ENCODE results near the gene USPL1. TPM values are rescaled to one million over a fixed set of nuclear protein-coding genes. Genes with fewer than 3 reads are reported as not detected.
"Not testable (repeated sequence)": the region's sequence is repeated elsewhere in the genome, so short reads cannot be mapped to it uniquely, and the experiment has no call there.

Gene USPL1
- total RNA-seq, 3 donors from 2014 or later, result 12.9 to 13.7 (median 13.3) TPM

DNA sequence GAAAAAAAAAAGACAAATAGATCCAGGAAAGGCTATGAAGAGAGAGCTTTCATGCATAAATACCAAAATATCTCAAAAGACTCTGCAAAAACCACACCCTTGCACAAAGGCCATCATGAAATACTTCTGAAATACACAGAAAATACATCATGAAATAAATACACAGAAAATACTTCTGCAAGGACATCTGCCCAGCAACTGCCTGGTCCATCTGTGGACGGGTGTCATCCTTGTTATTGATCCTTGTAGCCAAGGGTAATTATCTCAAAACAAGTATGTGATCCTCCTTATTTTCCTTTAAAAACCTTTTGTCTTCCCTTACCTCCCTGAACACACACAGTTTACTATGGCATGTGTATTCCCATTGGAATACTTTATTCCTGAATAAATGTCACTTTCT lies 6.9 kb downstream of the USPL1 start:
- Mint-ChIP-seq H3K36me3 (ENCODE audit: insufficient read depth) (peaks cover 35% of the 10 kb centered on the region), H3K4me1 (ENCODE audit: low read depth) (peaks cover 42% of the 10 kb centered on the region), H3K27me3 (ENCODE audit: low read depth) (no peaks in the 10 kb centered on the region), H3K9me3 (no peaks in the 10 kb centered on the region), H3K4me3 (no peak overlapping the region)
- DNase-seq (no peak), ATAC-seq (no peak)

DNA sequence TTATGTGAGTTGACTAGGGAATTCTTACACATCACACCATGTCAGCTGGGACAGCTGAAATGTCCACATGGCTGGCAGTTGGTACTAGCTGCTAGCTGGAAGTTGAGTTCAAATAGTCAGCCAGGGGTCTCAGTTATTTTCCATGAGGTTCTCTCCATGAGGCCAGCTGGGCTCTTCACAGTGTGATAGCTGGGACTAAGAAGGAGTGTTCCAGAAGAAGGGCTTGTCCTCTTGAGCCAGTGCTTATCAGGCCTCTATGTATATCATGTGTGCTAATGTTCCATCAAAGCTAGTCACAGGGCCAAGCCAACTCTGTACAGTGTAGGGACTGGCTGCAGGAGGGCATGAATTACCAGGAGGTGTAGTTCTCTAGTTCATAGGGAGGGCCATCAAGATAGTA lies 11.8 kb downstream of the USPL1 start:
- Mint-ChIP-seq H3K4me1 (ENCODE audit: low read depth) (peaks cover 40% of the 10 kb centered on the region), H3K36me3 (ENCODE audit: insufficient read depth) (peaks cover 45% of the 10 kb centered on the region), H3K27me3 (ENCODE audit: low read depth) (no peaks in the 10 kb centered on the region), H3K4me3 (no peak overlapping the region), H3K9me3 (no peaks in the 10 kb centered on the region)
- DNase-seq, result no peak
- no peak for ATAC-seq

DNA sequence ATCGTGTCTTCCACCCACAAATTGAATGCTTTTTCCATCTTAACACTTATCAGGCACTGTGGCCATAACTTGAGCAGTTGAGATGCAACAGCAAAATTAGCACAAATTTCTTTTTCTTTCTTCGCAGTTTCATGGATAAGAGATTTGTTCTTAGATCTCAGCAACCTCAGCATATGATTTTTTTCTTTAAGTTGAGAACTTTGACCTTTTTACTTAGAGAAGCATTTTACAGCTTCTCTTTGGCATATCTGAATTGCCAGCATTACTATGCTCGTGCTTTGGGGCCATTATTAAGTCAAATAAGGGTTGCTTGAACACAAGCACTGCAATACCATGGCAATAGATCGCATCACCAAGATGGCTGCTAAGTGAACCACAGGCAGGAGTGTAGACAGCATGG lies 16.1 kb downstream of the USPL1 start:
- no peak for DNase-seq
- Mint-ChIP-seq H3K27me3 (ENCODE audit: low read depth) (no peaks in the 10 kb centered on the region), H3K9me3 (no peaks in the 10 kb centered on the region), H3K4me1 (ENCODE audit: low read depth) (peaks cover 53% of the 10 kb centered on the region), H3K4me3 (no peak overlapping the region), H3K36me3 (ENCODE audit: insufficient read depth) (peaks cover 54% of the 10 kb centered on the region)
- ATAC-seq, result no peak

DNA sequence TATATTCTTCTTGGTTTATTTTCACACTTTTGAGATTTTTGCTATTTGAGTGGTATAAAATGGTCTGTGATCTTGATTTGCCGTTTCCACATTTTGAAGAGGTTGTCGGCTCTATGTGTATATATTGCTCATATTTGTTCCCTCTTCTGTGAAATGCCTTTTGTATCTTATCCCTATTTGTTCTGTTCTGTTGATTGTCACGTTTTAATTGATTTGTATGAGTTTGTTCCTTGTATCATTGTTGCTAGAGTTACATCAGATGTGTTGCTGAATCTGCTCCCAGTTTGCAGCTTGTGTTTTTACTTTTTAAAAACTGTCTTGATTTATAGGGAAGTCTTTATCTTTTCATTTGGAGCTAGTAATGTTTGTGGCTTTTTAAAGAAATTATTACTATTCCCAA lies 17.1 kb downstream of the USPL1 start:
- H3K36me3 Mint-ChIP-seq (ENCODE audit: insufficient read depth), result peaks cover 52% of the 10 kb centered on the region
- H3K9me3 Mint-ChIP-seq, result no peaks in the 10 kb centered on the region
- H3K4me3 Mint-ChIP-seq, result no peak overlapping the region
- DNase-seq, result no peak
- H3K4me1 Mint-ChIP-seq (ENCODE audit: low read depth), result peaks cover 46% of the 10 kb centered on the region
- no peak for ATAC-seq
- H3K27me3 Mint-ChIP-seq (ENCODE audit: low read depth), result no peaks in the 10 kb centered on the region

DNA sequence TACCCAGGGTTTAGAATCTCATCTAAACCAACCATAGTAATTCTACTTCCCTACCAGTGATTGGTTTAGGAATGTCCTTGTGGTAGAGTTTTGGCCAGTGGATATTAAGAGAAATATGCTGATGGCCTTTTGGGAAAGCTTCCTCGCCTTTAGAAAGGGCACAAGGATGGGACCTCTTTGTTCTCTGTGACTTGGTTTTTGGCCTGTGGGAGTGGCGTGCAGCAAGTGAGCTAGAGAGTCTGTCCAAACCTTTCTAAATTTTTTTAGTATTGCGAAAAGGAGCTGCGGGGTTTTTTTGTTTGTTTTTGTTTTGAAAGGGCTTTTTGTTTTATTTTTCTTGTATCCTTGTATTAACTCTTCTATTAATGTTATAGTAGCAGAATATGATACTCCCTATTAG lies 20.6 kb downstream of the USPL1 start:
- Mint-ChIP-seq H3K4me1 (ENCODE audit: low read depth) (peaks cover 41% of the 10 kb centered on the region), H3K36me3 (ENCODE audit: insufficient read depth) (peaks cover 57% of the 10 kb centered on the region), H3K9me3 (no peaks in the 10 kb centered on the region), H3K27me3 (ENCODE audit: low read depth) (no peaks in the 10 kb centered on the region), H3K4me3 (no peak overlapping the region)
- ATAC-seq (no peak), DNase-seq (no peak)

DNA sequence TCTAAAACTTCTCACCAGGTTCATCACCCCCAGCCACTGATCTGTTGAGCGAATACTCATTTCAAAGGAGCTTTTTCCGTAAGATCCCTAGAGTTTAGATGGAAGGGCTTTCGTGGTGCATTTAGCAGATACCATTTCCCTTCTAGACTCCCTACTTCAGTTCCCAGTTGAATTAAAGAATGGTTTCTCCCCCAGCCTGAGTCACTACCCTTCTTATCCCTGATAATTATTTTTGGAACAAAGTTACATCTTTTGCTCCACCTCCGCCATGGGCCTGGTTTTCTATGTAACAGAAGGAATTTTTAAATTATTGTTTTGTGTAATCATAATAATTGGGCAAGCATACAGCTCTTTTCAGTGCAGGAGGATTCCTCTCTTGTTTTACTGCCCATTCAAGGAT lies 22.0 kb downstream of the USPL1 start:
- Mint-ChIP-seq H3K9me3 (no peaks in the 10 kb centered on the region), H3K36me3 (ENCODE audit: insufficient read depth) (peaks cover 46% of the 10 kb centered on the region)
- ATAC-seq, result no peak

DNA sequence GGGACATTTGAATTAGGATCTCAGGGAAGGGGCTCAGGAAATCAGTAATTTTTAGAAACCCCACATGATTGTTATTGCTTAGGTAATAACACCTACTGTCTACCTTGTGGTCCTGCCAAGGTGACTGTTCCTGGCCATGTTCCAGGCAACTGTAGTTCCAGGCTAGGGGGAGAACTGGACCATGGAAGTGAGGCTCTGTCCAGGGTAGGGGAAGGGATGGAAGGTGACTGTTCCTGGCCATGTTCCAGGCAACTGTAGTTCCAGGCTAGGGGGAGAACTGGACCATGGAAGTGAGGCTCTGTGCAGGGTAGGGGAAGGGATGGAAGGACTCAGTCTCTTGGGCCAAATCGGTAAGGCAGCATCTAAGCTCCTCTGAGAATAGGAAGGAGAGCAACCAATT lies 23.5 kb downstream of the USPL1 start:
- DNase-seq; ATAC-seq; H3K27me3 Mint-ChIP-seq (ENCODE audit: low read depth); H3K4me3 Mint-ChIP-seq; H3K9me3 Mint-ChIP-seq: not testable (repeated sequence)
- peaks cover 38% of the 10 kb centered on the region for H3K36me3 Mint-ChIP-seq (ENCODE audit: insufficient read depth)
- H3K4me1 Mint-ChIP-seq (ENCODE audit: low read depth), result peaks cover 23% of the 10 kb centered on the region

More for the DNA sequence above, 22.0 kb downstream of the USPL1 start:
- Mint-ChIP-seq H3K27me3 (ENCODE audit: low read depth) (no peaks in the 10 kb centered on the region), H3K4me1 (ENCODE audit: low read depth) (peaks cover 36% of the 10 kb centered on the region), H3K4me3 (no peak overlapping the region)
- DNase-seq, result no peak

DNA sequence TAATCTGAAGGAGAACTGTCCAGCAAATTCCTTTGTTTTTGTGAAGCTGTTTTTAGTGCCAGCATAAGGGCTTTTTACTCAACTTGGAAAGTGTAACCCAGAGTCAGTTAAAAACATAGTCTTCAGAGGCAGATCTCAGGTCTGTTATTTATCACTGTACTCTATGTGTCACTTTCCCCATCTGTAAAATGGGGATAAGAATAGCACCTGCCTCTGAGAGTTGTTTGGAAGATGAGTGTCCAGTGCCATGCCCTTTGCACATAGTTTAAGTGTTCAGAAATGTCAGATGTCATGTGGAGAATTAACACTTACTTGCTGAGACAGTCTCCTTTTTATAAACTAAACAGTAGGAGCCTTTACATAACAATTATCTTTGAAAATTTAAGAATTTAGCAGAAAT lies 27.9 kb downstream of the USPL1 start:
- DNase-seq (no peak), ATAC-seq (no peak)
- peaks cover 48% of the 10 kb centered on the region for H3K36me3 Mint-ChIP-seq (ENCODE audit: insufficient read depth)
- H3K9me3 Mint-ChIP-seq, result no peaks in the 10 kb centered on the region
- no peaks in the 10 kb centered on the region for H3K27me3 Mint-ChIP-seq (ENCODE audit: low read depth)
- no peak overlapping the region for H3K4me3 Mint-ChIP-seq
- H3K4me1 Mint-ChIP-seq (ENCODE audit: low read depth), result peaks cover 15% of the 10 kb centered on the region

DNA sequence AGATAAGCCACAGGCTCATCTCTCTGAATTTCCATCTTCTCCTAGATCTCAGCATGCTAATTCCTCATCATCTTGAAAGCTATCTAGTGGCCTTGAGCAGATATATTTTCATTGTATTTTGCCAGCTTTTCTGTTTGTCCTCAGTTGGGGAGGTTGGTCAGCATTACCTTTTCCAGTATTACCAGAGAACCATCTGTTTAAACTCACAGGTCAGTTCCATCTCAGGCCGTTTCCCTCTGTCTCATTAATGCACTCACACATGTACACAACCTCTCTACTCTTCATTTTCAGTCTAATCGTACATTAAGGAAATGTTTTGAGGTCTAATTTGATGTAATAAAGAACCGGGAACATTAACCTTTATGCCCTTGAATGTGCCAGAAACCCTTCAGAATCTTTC lies 29.7 kb downstream of the USPL1 start:
- Mint-ChIP-seq H3K4me3 (no peak overlapping the region), H3K9me3 (no peaks in the 10 kb centered on the region), H3K4me1 (ENCODE audit: low read depth) (peaks cover 19% of the 10 kb centered on the region), H3K27me3 (ENCODE audit: low read depth) (no peaks in the 10 kb centered on the region), H3K36me3 (ENCODE audit: insufficient read depth) (peaks cover 40% of the 10 kb centered on the region)
- DNase-seq (no peak), ATAC-seq (no peak)

DNA sequence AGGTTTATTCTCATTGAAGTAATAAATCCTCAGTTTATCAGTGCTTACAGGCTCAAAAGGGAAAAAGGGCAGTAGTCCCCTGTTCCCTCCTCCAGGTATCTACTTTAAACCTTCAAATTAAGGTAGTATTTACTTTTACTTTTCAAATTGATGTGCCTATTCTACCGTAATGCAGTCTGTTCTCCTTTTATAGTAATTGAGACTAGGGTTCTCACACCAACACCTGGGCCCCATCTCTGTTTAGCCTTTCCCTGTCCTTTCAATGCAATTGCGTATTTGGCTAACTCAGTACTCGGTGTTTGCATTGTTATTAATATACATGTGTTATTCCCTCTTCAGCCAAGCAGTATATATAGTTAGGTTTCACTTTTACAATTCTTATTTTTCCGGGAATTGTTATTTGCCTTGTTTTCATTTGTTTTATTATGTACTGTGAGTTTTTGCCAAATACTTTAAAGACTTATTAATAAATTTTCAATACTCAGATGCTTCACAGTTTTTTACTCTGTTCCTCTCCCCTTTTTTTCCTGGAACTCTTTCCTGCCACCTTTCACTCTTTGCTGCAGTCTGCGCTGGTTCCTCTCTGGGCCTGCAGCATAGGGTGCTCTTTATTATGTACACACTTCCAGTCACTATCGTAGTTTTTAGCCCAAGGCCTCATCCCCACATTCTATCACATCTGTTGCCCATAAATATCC lies 30.3 kb downstream of the USPL1 start:
- H3K27me3 Mint-ChIP-seq (ENCODE audit: low read depth), result no peaks in the 10 kb centered on the region
- H3K9me3 Mint-ChIP-seq, result no peaks in the 10 kb centered on the region
- no peak for DNase-seq
- H3K36me3 Mint-ChIP-seq (ENCODE audit: insufficient read depth), result peaks cover 41% of the 10 kb centered on the region
- H3K4me3 Mint-ChIP-seq, result no peak overlapping the region
- no peak for ATAC-seq
- peaks cover 23% of the 10 kb centered on the region for H3K4me1 Mint-ChIP-seq (ENCODE audit: low read depth)

DNA sequence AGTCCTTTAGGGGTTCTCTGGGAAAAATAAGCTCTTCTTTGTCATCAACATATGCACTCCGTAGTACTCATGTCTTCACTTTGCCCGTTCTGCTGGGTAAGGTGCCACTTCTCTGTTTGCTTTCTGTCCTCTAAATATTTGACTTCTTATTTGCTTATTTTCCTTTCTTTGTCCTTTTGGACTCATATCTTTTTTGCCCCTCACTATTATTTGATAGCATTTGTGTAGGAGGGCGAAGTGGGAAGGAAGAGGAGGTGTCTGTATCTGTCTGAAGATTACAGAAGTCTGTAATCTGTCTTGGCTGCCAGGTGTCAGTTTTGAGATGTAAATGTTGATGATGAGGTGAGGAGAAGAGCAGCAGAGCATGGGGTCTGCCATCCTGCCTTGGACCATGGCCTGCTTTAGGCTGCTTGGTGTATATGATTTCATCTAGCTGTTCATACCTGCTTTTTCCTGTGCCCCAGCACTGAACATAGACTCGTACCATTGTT lies 30.8 kb downstream of the USPL1 start:
- DNase-seq (no peak), ATAC-seq (no peak)
- Mint-ChIP-seq H3K36me3 (ENCODE audit: insufficient read depth) (peaks cover 41% of the 10 kb centered on the region), H3K4me1 (ENCODE audit: low read depth) (peaks cover 29% of the 10 kb centered on the region), H3K9me3 (no peaks in the 10 kb centered on the region), H3K27me3 (ENCODE audit: low read depth) (no peaks in the 10 kb centered on the region), H3K4me3 (no peak overlapping the region)

DNA sequence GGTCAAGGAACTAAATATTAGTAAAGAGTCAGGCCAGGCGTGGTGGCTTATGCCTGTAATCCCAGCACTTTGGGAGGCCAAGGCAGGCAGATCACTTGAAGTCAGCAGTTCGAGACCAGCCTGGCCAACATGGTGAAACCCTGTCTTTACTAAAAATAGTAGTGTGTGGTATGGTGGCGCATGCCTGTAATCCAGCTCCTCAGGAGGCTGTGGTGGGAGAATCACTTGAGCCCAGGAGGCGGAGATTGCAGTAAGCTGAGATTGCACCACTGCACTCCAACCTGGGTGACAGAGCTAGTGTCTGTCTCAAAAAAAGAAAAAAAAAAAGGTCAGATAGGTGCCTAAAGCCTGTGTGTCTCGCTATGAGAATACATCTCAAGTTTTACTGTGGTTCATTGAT lies 33.9 kb downstream of the USPL1 start:
- DNase-seq, result not testable (repeated sequence)
- peaks cover 55% of the 10 kb centered on the region for H3K36me3 Mint-ChIP-seq (ENCODE audit: insufficient read depth)

DNA sequence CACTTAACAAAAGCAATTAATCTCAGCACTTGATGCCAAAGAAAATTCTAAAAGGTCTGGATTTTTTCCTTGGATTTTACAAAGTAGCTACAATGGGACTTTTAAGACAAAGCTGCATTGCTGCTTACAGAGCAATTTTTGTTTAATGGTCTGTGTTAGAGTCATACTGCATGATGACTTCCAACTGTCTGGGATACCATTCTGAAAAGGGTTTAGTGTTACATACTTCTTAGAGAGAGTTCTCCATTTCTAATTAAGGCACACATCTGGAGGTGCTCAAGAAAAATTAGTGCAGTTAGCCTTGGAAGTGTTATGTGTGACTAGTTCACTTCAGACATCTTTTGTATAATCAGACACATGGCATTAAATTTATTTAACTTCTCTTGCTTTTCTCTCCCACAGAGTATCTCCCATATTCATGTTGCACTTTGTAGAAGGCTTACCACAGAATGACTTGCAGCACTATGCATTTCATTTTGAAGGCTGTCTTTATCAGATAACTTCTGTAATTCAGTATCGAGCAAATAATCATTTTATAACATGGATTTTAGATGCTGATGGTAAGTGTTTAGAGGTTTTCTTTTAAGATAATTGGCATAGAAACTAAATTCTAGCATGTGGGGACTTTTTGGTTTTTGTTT lies 35.1 kb downstream of the USPL1 start:
- no peak for ATAC-seq
- Mint-ChIP-seq H3K9me3 (no peaks in the 10 kb centered on the region), H3K4me1 (ENCODE audit: low read depth) (peaks cover 42% of the 10 kb centered on the region), H3K4me3 (no peak overlapping the region), H3K27me3 (ENCODE audit: low read depth) (no peaks in the 10 kb centered on the region), H3K36me3 (ENCODE audit: insufficient read depth) (peaks cover 57% of the 10 kb centered on the region)
- no peak for DNase-seq

More for the DNA sequence above, 33.9 kb downstream of the USPL1 start:
- not testable (repeated sequence) for H3K4me3 Mint-ChIP-seq; H3K27me3 Mint-ChIP-seq (ENCODE audit: low read depth); ATAC-seq; H3K9me3 Mint-ChIP-seq
- H3K4me1 Mint-ChIP-seq (ENCODE audit: low read depth), result peaks cover 44% of the 10 kb centered on the region

DNA sequence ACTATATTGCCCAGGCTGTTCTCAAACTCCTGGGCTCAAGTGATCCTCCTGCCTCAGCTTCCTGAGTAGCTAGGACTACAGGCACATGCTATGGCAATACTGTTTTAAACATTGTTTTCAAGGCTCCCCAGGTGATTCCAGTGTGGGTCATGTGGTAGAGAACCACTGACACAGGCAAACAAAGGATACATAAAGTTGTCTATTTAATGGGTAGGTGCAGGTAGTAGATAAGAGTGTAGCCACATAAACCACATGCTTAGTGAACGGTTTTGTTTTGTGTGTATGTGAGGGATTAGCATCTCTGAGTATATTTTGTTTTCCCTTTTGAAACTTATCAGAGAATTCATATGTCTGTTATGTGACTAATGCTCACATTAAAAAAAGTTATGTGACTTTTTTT lies 36.7 kb downstream of the USPL1 start:
- Mint-ChIP-seq H3K36me3 (ENCODE audit: insufficient read depth) (peaks cover 57% of the 10 kb centered on the region), H3K9me3 (no peaks in the 10 kb centered on the region), H3K4me3 (no peak overlapping the region), H3K27me3 (ENCODE audit: low read depth) (no peaks in the 10 kb centered on the region), H3K4me1 (ENCODE audit: low read depth) (peaks cover 36% of the 10 kb centered on the region)
- ATAC-seq (peak; percentile 93 to 94), DNase-seq (no peak)

DNA sequence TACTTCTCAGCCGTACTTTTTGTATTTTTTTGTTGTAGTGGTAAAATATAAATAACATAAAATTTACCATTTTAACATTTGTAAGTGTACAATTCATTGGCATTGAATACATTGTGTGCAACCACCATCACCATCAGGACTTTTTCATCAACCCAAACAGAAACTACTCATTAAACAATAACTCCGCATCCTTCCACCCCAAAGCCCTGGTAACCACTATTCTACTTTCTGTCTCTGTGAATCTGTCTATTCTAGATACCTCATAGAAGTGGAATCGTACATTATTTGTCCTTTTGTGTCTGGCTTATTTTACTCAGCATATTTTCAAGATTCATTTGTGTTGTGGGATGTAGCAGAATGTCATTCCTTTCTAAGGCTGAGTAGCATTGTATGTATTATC lies 38.5 kb downstream of the USPL1 start:
- ATAC-seq (no peak), DNase-seq (no peak)
- H3K9me3 Mint-ChIP-seq, result no peaks in the 10 kb centered on the region
- H3K27me3 Mint-ChIP-seq (ENCODE audit: low read depth), result no peaks in the 10 kb centered on the region
- peaks cover 52% of the 10 kb centered on the region for H3K36me3 Mint-ChIP-seq (ENCODE audit: insufficient read depth)
- H3K4me3 Mint-ChIP-seq, result no peak overlapping the region
- H3K4me1 Mint-ChIP-seq (ENCODE audit: low read depth), result peaks cover 36% of the 10 kb centered on the region
